Osteocyte (in vitro differentiated cells): ENCODE measurements around the gene DRD1. TPM values are rescaled to one million over a fixed set of nuclear protein-coding genes. Genes with fewer than 3 reads are reported as not detected.
"Not testable (repeated sequence)": the region's sequence is repeated elsewhere in the genome, so short reads cannot be mapped to it uniquely, and the experiment has no call there.

Source experiments
- DNase-seq: peaks from one replicate; pipeline ENCODE4 v3.0.0; 2021; ENCODE audit warnings: mixed read lengths; ENCODE audit not compliant: unreplicated experiment; ENCODE audit errors: extremely low spot score
- H3K27ac Mint-ChIP-seq: one replicate; pipeline ENCODE4 v1.8.0; 2021; ENCODE audit warnings: mild to moderate bottlenecking, mixed read lengths; ENCODE audit not compliant: unreplicated experiment
- H3K27me3 Mint-ChIP-seq: one replicate; pipeline ENCODE4 v1.8.0; 2021; ENCODE audit warnings: mixed read lengths; ENCODE audit not compliant: unreplicated experiment
- H3K36me3 Mint-ChIP-seq: one replicate; pipeline ENCODE4 v1.8.0; 2021; ENCODE audit warnings: mixed read lengths; ENCODE audit not compliant: unreplicated experiment
- H3K4me1 Mint-ChIP-seq: one replicate; pipeline ENCODE4 v1.8.0; 2021; ENCODE audit warnings: mixed read lengths; ENCODE audit not compliant: unreplicated experiment
- H3K4me3 Mint-ChIP-seq: one replicate; pipeline ENCODE4 v1.8.0; 2021; ENCODE audit warnings: mild to moderate bottlenecking, moderate library complexity, mixed read lengths; ENCODE audit not compliant: unreplicated experiment
- H3K9me3 Mint-ChIP-seq: one replicate; pipeline ENCODE4 v1.8.0; 2021; ENCODE audit warnings: mixed read lengths; ENCODE audit not compliant: unreplicated experiment
- total RNA-seq: library from RNA; stranded (reverse); gene quantifications from 2 replicates; pipeline ENCODE4 v1.2.1, GENCODE V29; 2021
- TF ChIP-seq, protein P1 (sequence below): fragments of 200-600 bp; sonication (generic); IDR thresholded peaks from 2 replicates; pipeline ENCODE4 v1.5.0; 2021; ENCODE audit warnings: antibody characterized with exemption, mild to moderate bottlenecking, moderate library complexity

The DRD1 gene
- total RNA-seq, 1 donor from 2014 or later = not detected

DNA sequence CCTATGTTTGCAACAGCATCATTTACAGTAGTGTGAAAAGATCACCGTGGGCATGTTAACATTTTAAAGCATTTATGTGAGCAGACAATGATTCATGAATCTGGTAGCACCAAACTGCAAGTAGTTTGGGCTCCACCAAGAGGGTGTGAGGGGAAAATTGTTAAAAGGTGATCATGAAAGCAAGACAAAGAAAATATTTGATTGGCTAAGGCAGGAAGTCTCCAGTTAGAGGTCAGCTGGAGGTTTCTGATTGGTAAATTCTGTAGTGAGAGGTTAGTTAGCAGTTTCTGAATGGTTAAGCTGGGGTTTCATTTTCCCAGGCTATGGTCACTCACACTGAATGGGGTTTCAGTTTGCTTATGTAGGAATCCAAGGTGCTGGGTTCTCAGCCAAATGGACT, 13.5 kb upstream of the DRD1 start:
- H3K4me3 Mint-ChIP-seq = no peak overlapping the region
- no peak overlapping the region for H3K27ac Mint-ChIP-seq
- TF ChIP-seq, protein P1, sequence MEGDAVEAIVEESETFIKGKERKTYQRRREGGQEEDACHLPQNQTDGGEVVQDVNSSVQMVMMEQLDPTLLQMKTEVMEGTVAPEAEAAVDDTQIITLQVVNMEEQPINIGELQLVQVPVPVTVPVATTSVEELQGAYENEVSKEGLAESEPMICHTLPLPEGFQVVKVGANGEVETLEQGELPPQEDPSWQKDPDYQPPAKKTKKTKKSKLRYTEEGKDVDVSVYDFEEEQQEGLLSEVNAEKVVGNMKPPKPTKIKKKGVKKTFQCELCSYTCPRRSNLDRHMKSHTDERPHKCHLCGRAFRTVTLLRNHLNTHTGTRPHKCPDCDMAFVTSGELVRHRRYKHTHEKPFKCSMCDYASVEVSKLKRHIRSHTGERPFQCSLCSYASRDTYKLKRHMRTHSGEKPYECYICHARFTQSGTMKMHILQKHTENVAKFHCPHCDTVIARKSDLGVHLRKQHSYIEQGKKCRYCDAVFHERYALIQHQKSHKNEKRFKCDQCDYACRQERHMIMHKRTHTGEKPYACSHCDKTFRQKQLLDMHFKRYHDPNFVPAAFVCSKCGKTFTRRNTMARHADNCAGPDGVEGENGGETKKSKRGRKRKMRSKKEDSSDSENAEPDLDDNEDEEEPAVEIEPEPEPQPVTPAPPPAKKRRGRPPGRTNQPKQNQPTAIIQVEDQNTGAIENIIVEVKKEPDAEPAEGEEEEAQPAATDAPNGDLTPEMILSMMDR = no peak
- H3K4me1 Mint-ChIP-seq = no peaks in the 10 kb centered on the region
- no peak for DNase-seq
- H3K36me3 Mint-ChIP-seq = no peaks in the 10 kb centered on the region
- peaks cover 22% of the 10 kb centered on the region for H3K27me3 Mint-ChIP-seq
- no peaks in the 10 kb centered on the region for H3K9me3 Mint-ChIP-seq

DNA sequence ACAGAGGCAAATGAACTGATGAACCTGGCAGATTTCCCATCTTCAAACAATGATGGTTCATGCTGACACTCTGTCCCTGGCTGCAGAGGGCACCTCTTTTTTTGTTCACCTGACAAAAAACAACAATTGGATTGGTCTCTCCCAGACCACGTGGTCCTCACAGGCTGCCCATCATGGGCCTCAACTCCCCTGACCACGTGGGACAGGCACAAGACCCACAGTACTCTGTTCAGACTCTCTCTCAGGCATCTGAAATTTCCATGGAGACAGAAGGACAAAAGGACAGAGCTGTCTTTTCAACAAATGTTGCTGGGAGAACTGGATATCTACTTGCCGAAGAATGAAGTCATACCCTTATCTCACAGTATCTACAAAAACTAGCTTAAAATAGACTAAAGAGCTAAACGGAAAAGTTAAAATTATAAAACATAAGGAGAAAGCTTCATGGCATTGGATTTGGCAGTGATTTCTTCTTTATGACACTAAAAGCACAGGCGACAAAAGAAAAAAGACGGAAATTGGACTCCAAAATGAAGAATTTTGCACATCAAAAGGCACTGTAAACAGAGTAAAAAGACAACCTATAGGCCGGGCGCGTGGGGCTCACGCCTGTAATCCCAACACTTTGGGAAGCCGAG, 12.2 kb upstream of the DRD1 start:
- H3K9me3 Mint-ChIP-seq = no peaks in the 10 kb centered on the region
- TF ChIP-seq, protein P1 = no peak
- DNase-seq = no peak
- H3K27me3 Mint-ChIP-seq = peaks cover 26% of the 10 kb centered on the region
- H3K27ac Mint-ChIP-seq = no peak overlapping the region
- H3K36me3 Mint-ChIP-seq = no peaks in the 10 kb centered on the region
- no peaks in the 10 kb centered on the region for H3K4me1 Mint-ChIP-seq
- no peak overlapping the region for H3K4me3 Mint-ChIP-seq

DNA sequence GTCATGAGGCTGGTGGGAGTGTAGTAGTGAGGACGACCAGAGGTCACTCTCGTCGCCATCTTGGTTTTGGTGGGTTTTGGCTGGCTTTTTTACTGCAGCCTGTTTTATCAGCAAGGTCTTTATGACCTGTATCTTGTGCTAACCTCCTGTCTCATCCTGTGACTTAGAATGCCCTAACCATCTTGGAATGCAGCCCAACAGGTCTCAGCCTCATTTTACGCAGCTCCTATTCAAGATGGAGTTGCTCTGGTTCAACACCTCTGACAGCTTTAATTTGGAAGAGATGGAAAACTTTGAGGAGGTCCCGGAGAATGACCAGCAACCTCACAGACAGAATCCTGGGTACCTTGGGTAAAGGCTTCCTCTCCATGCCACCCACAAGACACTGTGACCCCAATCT, 10.4 kb upstream of the DRD1 start:
- H3K9me3 Mint-ChIP-seq, H3K27ac Mint-ChIP-seq, H3K4me1 Mint-ChIP-seq, H3K36me3 Mint-ChIP-seq, DNase-seq, H3K4me3 Mint-ChIP-seq: not testable (repeated sequence)
- peaks cover 42% of the 10 kb centered on the region for H3K27me3 Mint-ChIP-seq

DNA sequence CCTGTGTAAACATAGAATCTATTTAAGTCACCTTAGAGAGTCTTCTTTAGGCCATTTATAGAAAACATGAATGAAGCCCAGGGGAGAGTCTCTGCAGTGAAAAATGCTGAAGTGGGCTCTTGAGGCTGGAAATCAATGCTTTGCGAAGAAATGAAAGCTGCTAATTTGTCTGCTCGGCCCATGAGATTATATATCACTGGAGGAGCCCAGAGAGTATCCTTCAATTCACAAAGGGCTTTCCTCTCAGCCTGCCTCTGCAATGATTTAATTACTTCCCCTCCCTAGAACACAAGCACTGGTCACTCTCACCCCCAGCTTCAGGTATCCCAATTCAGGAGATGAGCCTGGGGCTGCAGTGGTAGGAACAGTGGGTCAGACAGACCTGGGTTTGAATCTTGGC, 8.2 kb upstream of the DRD1 start:
- TF ChIP-seq, protein P1 = no peak
- no peaks in the 10 kb centered on the region for H3K9me3 Mint-ChIP-seq
- no peak overlapping the region for H3K4me3 Mint-ChIP-seq
- no peak for DNase-seq
- H3K4me1 Mint-ChIP-seq = no peaks in the 10 kb centered on the region
- no peak overlapping the region for H3K27ac Mint-ChIP-seq
- no peaks in the 10 kb centered on the region for H3K36me3 Mint-ChIP-seq
- H3K27me3 Mint-ChIP-seq = peaks cover 51% of the 10 kb centered on the region

DNA sequence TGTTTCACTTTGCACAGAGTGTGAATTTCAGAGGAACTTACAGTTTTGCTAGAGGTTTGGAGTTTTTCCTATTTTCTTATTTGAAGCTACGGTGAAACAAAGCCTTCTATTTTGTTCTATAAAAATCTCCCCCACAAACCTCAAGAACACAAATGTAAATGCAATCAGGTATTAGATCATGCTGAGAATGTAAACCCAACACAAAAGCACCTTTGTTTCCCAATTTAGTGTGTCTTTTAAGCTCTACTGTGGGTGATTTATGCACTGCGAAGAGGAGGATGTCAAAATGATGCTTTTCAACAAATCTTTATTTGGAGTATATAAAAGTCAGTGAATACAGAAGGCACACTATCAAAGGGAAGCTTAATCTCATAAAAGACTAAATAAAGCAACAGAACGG, 4.3 kb upstream of the DRD1 start:
- peaks cover 64% of the 10 kb centered on the region for H3K27me3 Mint-ChIP-seq
- no peak overlapping the region for H3K4me3 Mint-ChIP-seq
- no peaks in the 10 kb centered on the region for H3K36me3 Mint-ChIP-seq

More for the DNA sequence above, 4.3 kb upstream of the DRD1 start:
- no peak for DNase-seq
- Mint-ChIP-seq H3K27ac (no peak overlapping the region), H3K9me3 (no peaks in the 10 kb centered on the region), H3K4me1 (peaks cover 5% of the 10 kb centered on the region)
- TF ChIP-seq, protein P1 = no peak
